SKM-1 (cell line): Measurements from ENCODE around the gene TMEM98.
A peak's percentile ranks its signal among the peaks of the same experiment; 100 is the strongest.
"Not testable (repeated sequence)": the region's sequence is repeated elsewhere in the genome, so short reads cannot be mapped to it uniquely, and the experiment has no call there.

Experiments used
- DNase-seq: peaks from one replicate; lab custom pipeline; 2025; ENCODE audit not compliant: unreplicated experiment; lab: John Stamatoyannopoulos, UW

The TMEM98 gene

GRCh38 chr17:32927724-32928585 lies at the start of gene TMEM98:
TMEM98 (plus strand) TSS chr17:32928153; CDS start chr17:32931529, 3,376 bp downstream.
- DNase-seq: no peak

- no peak for DNase-seq
Observed at GRCh38 chr17:32878211-32878610, 49.7 kb upstream of the TMEM98 start.

GRCh38 chr17:32879134-32879533 lies 48.8 kb upstream of the TMEM98 start:
- no peak for DNase-seq

GRCh38 chr17:32880671-32881453 lies 47.1 kb upstream of the TMEM98 start:
- no peak for DNase-seq

- no peak for DNase-seq
Observed at GRCh38 chr17:32882029-32882428, 45.9 kb upstream of the TMEM98 start.

- DNase-seq: no peak
Observed at GRCh38 chr17:32882734-32883133, 45.2 kb upstream of the TMEM98 start.

GRCh38 chr17:32886951-32887350 lies 41.0 kb upstream of the TMEM98 start:
- not testable (repeated sequence) for DNase-seq

- not testable (repeated sequence) for DNase-seq
Observed at GRCh38 chr17:32887410-32887809, 40.5 kb upstream of the TMEM98 start.

GRCh38 chr17:32894245-32894644 lies 33.7 kb upstream of the TMEM98 start:
- no peak for DNase-seq

GRCh38 chr17:32896647-32897258 lies 31.2 kb upstream of the TMEM98 start:
- DNase-seq: no peak

- no peak for DNase-seq
Observed at GRCh38 chr17:32899236-32900013, 28.5 kb upstream of the TMEM98 start.

GRCh38 chr17:32901743-32902142 lies 26.2 kb upstream of the TMEM98 start:
- DNase-seq: no peak

- no peak for DNase-seq
Observed at GRCh38 chr17:32903774-32904673, 23.9 kb upstream of the TMEM98 start.

- DNase-seq: no peak
Observed at GRCh38 chr17:32904891-32905290, 23.1 kb upstream of the TMEM98 start.

- DNase-seq: no peak
Observed at GRCh38 chr17:32907583-32907982, 20.4 kb upstream of the TMEM98 start.

- DNase-seq: peak; percentile 46
Observed at GRCh38 chr17:32909787-32910369, 18.1 kb upstream of the TMEM98 start.

GRCh38 chr17:32910769-32911168 lies 17.2 kb upstream of the TMEM98 start:
- no peak for DNase-seq

- no peak for DNase-seq
Observed at GRCh38 chr17:32912218-32912897, 15.6 kb upstream of the TMEM98 start.

GRCh38 chr17:32913593-32913992 lies 14.4 kb upstream of the TMEM98 start:
- no peak for DNase-seq
